GM18519 (cell line): ENCODE data around the gene NOL4L.

Experiments used
- ATAC-seq: cut with Tn5 transposase; IDR thresholded peaks from one replicate; pipeline ENCODE4 v1.9.1; 2021; ENCODE audit warnings: mild to moderate bottlenecking, moderate library complexity; ENCODE audit not compliant: unreplicated experiment, low FRiP score

The NOL4L gene

GRCh38 chr20:32463642-32464400, 121.3 kb downstream of the NOL4L start:
- ATAC-seq, result no peak

GRCh38 chr20:32462900-32463641, 122.1 kb downstream of the NOL4L start:
- ATAC-seq, result no peak

- ATAC-seq, result no peak
These were observed 123.1 kb downstream of the NOL4L start for GRCh38 chr20:32461836-32462600.

DNA sequence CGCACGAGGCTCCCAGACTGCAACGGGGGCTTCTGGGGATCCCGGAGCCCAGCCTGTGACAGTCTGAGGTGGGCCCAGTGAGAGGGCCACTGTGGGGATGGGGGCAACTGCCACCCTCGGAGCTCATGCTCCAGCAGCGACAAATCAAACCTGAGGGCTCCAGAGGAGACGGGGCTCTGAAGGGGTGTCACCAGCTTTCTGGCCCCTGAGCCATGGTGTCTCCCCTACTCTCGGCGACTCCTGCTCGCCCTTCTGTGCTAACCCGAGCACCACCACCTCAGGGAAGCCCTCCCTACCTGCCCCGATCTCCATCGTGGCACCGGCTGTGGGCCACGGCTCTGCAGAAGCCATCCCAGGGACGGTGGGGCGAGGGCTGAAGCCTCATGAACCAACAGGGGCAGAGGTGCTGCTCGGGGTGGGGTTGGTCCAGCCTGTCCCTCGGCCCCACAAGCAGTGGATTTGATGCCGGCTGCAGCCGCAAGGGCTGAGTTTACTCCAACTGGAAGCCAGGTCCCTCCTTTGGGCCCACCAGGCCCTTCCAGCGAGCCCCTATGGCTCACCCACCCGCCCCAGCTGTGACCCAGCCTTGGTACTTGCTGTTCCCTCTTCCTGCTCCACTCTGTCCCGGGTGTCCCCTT, 124.3 kb downstream of the NOL4L start:
- ATAC-seq, result no peak

- ATAC-seq, result no peak
These were observed 124.9 kb downstream of the NOL4L start for GRCh38 chr20:32460231-32460630.

GRCh38 chr20:32458837-32459220, 126.3 kb downstream of the NOL4L start:
- ATAC-seq, result no peak

- no peak for ATAC-seq
These were observed 126.9 kb downstream of the NOL4L start for GRCh38 chr20:32458061-32458836.

DNA sequence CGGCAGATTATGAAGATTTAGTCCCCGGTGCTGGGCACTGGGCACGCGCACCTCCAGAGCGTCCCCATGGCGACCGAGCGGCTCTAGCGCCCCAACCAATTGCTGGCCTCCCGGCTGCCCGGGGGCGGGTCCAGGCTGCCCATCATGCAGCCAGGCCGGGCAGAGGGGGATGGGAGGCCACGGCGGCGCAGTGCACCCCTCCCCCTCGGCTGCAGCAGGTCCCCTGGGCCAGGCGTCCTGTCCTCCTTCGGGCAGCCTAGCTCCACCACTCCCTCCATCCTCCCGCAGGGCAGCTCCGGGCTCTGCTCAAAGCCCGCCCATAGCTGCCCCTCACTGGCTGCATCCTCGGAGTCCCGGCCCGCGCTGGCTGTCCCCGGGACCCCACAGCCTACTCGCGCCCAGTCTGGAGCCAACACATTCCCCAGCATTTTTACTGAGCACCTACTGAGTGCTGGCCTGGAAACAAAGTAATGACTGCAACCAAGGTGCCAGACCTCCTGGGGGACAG, 127.6 kb downstream of the NOL4L start:
- no peak for ATAC-seq

GRCh38 chr20:32456869-32457478, 128.2 kb downstream of the NOL4L start:
- no peak for ATAC-seq

DNA sequence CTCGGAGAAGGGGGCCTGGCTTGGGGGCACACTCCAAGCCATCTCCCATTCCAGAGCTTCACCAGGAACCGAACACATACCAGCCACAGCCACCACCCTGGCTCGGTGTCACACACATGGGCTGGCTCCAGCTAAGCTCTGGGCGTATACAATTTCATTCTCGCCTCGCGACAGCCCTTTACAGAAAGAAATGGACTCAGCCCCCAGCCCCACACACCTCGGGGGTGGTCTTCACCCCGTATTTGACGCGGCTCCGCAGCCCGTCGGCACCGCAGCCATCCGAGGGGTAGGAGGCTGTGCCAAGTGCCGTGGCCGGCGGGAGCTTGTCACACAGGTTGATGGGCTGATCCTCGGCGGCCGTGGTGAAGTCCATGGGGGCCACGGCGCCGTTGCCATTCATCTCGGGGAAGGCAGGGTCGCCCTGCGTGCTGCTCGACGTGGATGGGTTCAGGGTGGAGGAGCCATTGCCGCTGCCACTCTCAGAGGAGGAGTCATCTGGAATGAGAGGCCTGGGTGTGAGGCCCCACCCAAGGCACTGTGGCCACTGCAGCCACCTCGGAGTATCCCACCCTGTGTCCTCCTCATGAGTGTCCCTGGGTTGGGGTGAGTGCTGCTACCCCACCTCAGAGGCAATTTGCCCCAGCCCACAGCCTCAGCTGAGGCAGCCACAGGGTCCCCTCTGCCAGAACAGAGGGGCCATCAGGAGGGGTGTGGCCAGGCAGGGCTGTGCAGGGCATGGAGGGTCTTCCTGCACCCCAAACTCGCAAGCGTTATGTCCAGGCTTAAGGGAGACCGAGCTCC, 129.0 kb downstream of the NOL4L start:
- no peak for ATAC-seq

DNA sequence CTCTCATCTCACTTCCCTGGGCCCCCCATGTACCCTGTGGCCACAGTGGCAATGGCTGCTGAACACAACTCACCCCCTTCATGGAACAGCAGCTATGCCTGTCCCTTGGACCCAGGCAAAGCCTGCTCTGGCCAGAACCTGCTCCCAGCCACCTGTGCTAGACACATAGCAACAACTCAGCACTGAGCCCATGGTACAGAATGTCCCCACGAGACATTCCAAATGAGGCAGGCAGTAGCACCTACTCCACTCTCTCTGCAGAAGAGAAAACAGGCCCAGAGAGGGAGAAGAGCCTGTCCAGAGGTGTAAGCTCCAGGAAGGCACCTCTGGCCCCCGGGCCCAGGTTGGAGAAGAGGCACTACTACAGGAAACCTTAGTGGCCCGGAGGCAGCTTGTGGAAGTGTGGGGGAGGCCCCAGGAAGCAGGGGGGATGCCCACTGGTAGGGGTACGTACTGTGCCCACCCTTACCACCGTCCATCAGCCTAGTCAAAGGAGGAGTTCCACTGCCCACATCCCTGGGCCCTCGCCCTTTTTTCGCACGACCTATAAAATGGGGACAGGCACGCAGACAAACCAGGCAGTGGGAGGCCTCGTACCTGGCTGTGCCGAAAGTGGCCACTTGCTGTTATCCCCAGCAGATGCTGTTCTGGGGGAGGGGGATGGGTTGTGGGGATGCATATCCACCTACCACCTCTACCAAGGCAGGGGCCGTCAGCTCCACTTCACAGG, 129.8 kb downstream of the NOL4L start:
- ATAC-seq, result no peak

GRCh38 chr20:32454164-32455145, 130.7 kb downstream of the NOL4L start:
- ATAC-seq, result no peak

GRCh38 chr20:32453467-32454163, 131.5 kb downstream of the NOL4L start:
- no peak for ATAC-seq

GRCh38 chr20:32452776-32453466, 132.2 kb downstream of the NOL4L start:
- no peak for ATAC-seq

DNA sequence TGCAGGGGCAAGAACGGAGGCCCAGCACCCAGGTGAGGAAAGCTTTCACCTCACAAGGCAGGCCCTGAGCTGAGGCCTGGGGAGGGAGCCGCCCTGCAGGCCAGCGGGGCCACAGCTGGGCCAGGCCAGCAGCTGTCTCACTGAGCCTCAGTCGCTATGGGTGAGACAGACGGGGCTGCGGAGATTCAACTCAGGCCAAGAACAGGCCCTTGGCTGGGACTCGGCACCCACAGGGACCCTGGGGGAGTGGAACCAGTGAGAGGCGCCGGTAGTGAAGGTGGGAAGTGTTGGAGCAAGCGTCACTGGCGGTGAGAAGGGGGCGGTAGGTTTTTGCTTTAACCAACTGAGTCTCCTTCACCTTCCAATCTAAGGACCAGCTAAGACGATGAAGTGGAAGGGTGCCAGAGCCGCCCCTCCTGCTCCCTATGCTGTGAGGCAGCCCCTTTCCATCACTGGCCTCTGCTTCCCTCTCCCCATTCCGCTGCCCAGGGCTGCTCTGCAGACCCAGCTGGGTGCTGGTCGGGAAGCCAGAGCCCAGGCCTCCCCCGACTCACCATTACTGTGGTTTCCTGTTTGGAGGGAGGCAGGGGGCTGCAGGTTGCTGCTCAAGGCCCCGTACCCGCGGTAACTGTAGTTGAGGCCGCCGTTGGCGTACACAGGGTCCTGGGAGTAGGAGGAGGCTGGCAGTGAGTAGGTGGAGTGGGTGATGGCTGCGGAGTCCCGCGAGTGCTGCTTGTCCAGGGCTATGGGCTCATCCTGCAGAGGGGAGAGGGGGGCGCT, 133.3 kb downstream of the NOL4L start:
- ATAC-seq, result no peak
